Measurements from ENCODE around the gene CEACAM21.

Gene CEACAM21

DNA sequence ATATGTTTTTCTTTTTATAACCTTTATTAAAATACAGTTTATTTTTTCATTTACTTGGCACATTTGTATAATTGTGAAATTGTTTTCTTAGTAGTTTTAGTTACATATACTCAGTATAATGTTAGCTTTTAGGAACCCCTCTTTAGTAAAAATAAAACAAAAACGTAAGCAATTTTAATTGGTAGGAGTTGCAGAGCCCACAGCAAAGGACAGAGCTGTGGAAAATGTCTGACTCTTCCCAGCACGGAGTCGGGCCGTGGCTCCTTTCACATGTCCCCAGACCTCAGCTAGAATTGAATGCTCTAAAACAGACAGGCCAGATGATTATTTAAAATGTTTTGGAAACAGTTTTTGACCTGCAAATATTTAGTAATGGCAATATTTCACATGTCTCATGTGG lies 27.9 kb upstream of the CEACAM21 start:
- peaks cover 12% of the 10 kb centered on the region for H3K4me1 ChIP-seq (ENCODE audit: control insufficient read depth, insufficient read depth, low read length)
- H3K27me3 ChIP-seq (ENCODE audit: control insufficient read depth, insufficient read depth, low read length, poor library complexity, severe bottlenecking), result no peaks in the 10 kb centered on the region
- no peak overlapping the region for H3K4me3 ChIP-seq (ENCODE audit: insufficient read depth, low read depth, low read length)
- WGBS, 2 experiments, result 81 to 83% methylated on average over 4 of the region's 4 CpGs
- H3K36me3 ChIP-seq (ENCODE audit: control insufficient read depth, insufficient read depth, low read length), result no peaks in the 10 kb centered on the region
- H3K27ac ChIP-seq (ENCODE audit: insufficient read depth, low read depth, low read length, poor library complexity, severe bottlenecking), result no peak overlapping the region
- H3K9me3 ChIP-seq (ENCODE audit: control insufficient read depth, low read length), result no peaks in the 10 kb centered on the region

GRCh38 chr19:41548954-41549688 lies 26.8 kb upstream of the CEACAM21 start:
- H3K4me1 ChIP-seq (ENCODE audit: control insufficient read depth, insufficient read depth, low read length), result peaks cover 12% of the 10 kb centered on the region
- H3K9me3 ChIP-seq (ENCODE audit: control insufficient read depth, low read length), result peaks cover 4% of the 10 kb centered on the region
- WGBS, 2 experiments, result 10 to 18% methylated on average over 8 to 9 of the region's 9 CpGs
- peak overlapping the region; percentile 33 for H3K27ac ChIP-seq (ENCODE audit: insufficient read depth, low read depth, low read length, poor library complexity, severe bottlenecking)
- H3K27me3 ChIP-seq (ENCODE audit: control insufficient read depth, insufficient read depth, low read length, poor library complexity, severe bottlenecking), result no peaks in the 10 kb centered on the region
- H3K36me3 ChIP-seq (ENCODE audit: control insufficient read depth, insufficient read depth, low read length), result no peaks in the 10 kb centered on the region
- no peak overlapping the region for H3K4me3 ChIP-seq (ENCODE audit: insufficient read depth, low read depth, low read length)

DNA sequence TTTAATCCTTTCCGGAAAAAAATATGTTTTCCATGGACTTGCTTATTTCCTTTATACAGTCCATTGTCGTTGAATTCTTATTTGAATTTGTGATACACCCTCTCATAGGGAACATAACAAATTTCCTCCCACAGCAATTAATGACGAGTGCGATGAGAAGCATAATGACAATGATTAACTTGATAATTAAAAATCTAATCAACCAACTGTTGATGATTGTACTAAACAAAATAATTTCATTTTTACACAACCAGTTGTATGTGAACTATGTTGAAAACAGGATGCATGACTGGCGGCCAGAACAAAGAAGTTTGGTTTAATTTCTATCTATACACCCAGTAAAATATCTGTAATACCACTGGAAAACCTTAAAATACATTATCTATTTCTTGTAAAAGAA lies 26.1 kb upstream of the CEACAM21 start:
- Histone ChIP-seq H3K27me3 (ENCODE audit: control insufficient read depth, insufficient read depth, low read length, poor library complexity, severe bottlenecking) (no peaks in the 10 kb centered on the region), H3K4me3 (ENCODE audit: insufficient read depth, low read depth, low read length) (no peak overlapping the region)
- 96 to 100% methylated on average over 2 to 3 of the region's 5 CpGs for WGBS, 2 experiments

DNA sequence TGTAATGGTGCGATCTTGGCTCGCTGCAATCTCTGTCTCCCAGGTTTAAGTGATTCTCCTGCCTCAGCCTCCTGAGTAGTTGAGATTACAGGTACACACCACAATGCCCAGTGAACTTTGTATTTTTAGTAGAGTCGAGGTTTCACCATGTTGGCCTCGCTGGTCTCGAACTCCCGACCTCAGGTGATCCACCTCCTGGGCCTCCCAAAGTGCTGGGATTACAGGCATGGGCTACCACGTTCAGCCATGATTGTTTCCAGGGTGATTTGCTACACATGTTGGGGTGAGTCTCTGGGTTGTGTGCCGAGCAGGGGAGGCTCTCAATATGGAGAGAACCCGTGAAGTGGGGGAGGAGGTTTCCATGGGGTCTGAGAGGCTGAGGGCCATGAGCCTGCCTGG lies 24.8 kb upstream of the CEACAM21 start:
- Histone ChIP-seq H3K27me3 (ENCODE audit: control insufficient read depth, insufficient read depth, low read length, poor library complexity, severe bottlenecking) (no peaks in the 10 kb centered on the region), H3K4me3 (ENCODE audit: insufficient read depth, low read depth, low read length) (no peak overlapping the region), H3K36me3 (ENCODE audit: control insufficient read depth, insufficient read depth, low read length) (no peaks in the 10 kb centered on the region), H3K27ac (ENCODE audit: insufficient read depth, low read depth, low read length, poor library complexity, severe bottlenecking) (no peak overlapping the region), H3K4me1 (ENCODE audit: control insufficient read depth, insufficient read depth, low read length) (peaks cover 12% of the 10 kb centered on the region), H3K9me3 (ENCODE audit: control insufficient read depth, low read length) (peaks cover 5% of the 10 kb centered on the region)
- 87 to 92% methylated on average over 9 of the region's 9 CpGs for WGBS, 2 experiments

More for the DNA sequence above, 26.1 kb upstream of the CEACAM21 start:
- Histone ChIP-seq H3K36me3 (ENCODE audit: control insufficient read depth, insufficient read depth, low read length) (no peaks in the 10 kb centered on the region), H3K4me1 (ENCODE audit: control insufficient read depth, insufficient read depth, low read length) (peaks cover 12% of the 10 kb centered on the region), H3K9me3 (ENCODE audit: control insufficient read depth, low read length) (peaks cover 5% of the 10 kb centered on the region), H3K27ac (ENCODE audit: insufficient read depth, low read depth, low read length, poor library complexity, severe bottlenecking) (no peak overlapping the region)

GRCh38 chr19:41551711-41552110 lies 24.3 kb upstream of the CEACAM21 start:
- Histone ChIP-seq H3K27ac (ENCODE audit: insufficient read depth, low read depth, low read length, poor library complexity, severe bottlenecking) (no peak overlapping the region), H3K9me3 (ENCODE audit: control insufficient read depth, low read length) (peaks cover 5% of the 10 kb centered on the region), H3K4me3 (ENCODE audit: insufficient read depth, low read depth, low read length) (no peak overlapping the region), H3K27me3 (ENCODE audit: control insufficient read depth, insufficient read depth, low read length, poor library complexity, severe bottlenecking) (no peaks in the 10 kb centered on the region), H3K4me1 (ENCODE audit: control insufficient read depth, insufficient read depth, low read length) (peaks cover 12% of the 10 kb centered on the region), H3K36me3 (ENCODE audit: control insufficient read depth, insufficient read depth, low read length) (no peaks in the 10 kb centered on the region)
- 90% methylated on average over 6 of the region's 6 CpGs for WGBS, 2 experiments

GRCh38 chr19:41552558-41552957 lies 23.4 kb upstream of the CEACAM21 start:
- 93 to 94% methylated on average over 5 to 6 of the region's 6 CpGs for WGBS, 2 experiments

GRCh38 chr19:41553804-41554203 lies 22.2 kb upstream of the CEACAM21 start:
- 90 to 95% methylated on average over 4 of the region's 4 CpGs for WGBS, 2 experiments

More at GRCh38 chr19:41552558-41552957, 23.4 kb upstream of the CEACAM21 start:
- Histone ChIP-seq H3K4me1 (ENCODE audit: control insufficient read depth, insufficient read depth, low read length) (peaks cover 12% of the 10 kb centered on the region), H3K27ac (ENCODE audit: insufficient read depth, low read depth, low read length, poor library complexity, severe bottlenecking) (no peak overlapping the region), H3K27me3 (ENCODE audit: control insufficient read depth, insufficient read depth, low read length, poor library complexity, severe bottlenecking) (no peaks in the 10 kb centered on the region), H3K9me3 (ENCODE audit: control insufficient read depth, low read length) (peaks cover 5% of the 10 kb centered on the region), H3K4me3 (ENCODE audit: insufficient read depth, low read depth, low read length) (no peak overlapping the region), H3K36me3 (ENCODE audit: control insufficient read depth, insufficient read depth, low read length) (no peaks in the 10 kb centered on the region)

GRCh38 chr19:41554907-41555306 lies 21.1 kb upstream of the CEACAM21 start:
- no peak overlapping the region for H3K27ac ChIP-seq (ENCODE audit: insufficient read depth, low read depth, low read length, poor library complexity, severe bottlenecking)
- H3K27me3 ChIP-seq (ENCODE audit: control insufficient read depth, insufficient read depth, low read length, poor library complexity, severe bottlenecking), result no peaks in the 10 kb centered on the region
- no peaks in the 10 kb centered on the region for H3K4me1 ChIP-seq (ENCODE audit: control insufficient read depth, insufficient read depth, low read length)

More at GRCh38 chr19:41553804-41554203, 22.2 kb upstream of the CEACAM21 start:
- Histone ChIP-seq H3K4me1 (ENCODE audit: control insufficient read depth, insufficient read depth, low read length) (peaks cover 11% of the 10 kb centered on the region), H3K27me3 (ENCODE audit: control insufficient read depth, insufficient read depth, low read length, poor library complexity, severe bottlenecking) (no peaks in the 10 kb centered on the region), H3K4me3 (ENCODE audit: insufficient read depth, low read depth, low read length) (no peak overlapping the region), H3K9me3 (ENCODE audit: control insufficient read depth, low read length) (peaks cover 5% of the 10 kb centered on the region), H3K36me3 (ENCODE audit: control insufficient read depth, insufficient read depth, low read length) (no peaks in the 10 kb centered on the region), H3K27ac (ENCODE audit: insufficient read depth, low read depth, low read length, poor library complexity, severe bottlenecking) (no peak overlapping the region)

DNA sequence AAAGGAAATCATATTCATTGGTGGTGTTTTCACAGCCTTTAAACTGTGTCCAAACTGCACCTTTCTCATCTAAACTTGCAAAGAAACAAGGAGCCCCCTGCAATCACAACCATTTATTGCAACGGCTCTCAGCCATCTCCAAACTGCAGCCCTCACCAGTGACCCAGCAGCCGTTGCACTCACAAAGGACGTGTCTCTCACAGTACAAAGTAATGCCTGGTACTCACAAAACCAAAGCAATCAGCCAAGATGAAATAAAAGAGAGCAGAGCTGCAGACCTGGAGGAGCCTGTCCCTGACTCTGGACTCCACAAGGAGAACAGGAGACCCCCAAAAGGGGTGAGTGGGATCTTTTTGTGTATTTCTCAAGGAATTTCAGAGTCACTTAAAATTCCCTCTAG lies 20.2 kb upstream of the CEACAM21 start:
- Histone ChIP-seq H3K4me3 (ENCODE audit: insufficient read depth, low read depth, low read length) (no peak overlapping the region), H3K36me3 (ENCODE audit: control insufficient read depth, insufficient read depth, low read length) (no peaks in the 10 kb centered on the region), H3K4me1 (ENCODE audit: control insufficient read depth, insufficient read depth, low read length) (no peaks in the 10 kb centered on the region), H3K9me3 (ENCODE audit: control insufficient read depth, low read length) (peaks cover 5% of the 10 kb centered on the region), H3K27ac (ENCODE audit: insufficient read depth, low read depth, low read length, poor library complexity, severe bottlenecking) (no peak overlapping the region), H3K27me3 (ENCODE audit: control insufficient read depth, insufficient read depth, low read length, poor library complexity, severe bottlenecking) (no peaks in the 10 kb centered on the region)
- 64 to 66% methylated on average over 3 of the region's 3 CpGs for WGBS, 2 experiments

More at GRCh38 chr19:41554907-41555306, 21.1 kb upstream of the CEACAM21 start:
- Histone ChIP-seq H3K4me3 (ENCODE audit: insufficient read depth, low read depth, low read length) (no peak overlapping the region), H3K9me3 (ENCODE audit: control insufficient read depth, low read length) (peaks cover 5% of the 10 kb centered on the region), H3K36me3 (ENCODE audit: control insufficient read depth, insufficient read depth, low read length) (no peaks in the 10 kb centered on the region)

- Histone ChIP-seq H3K27me3 (ENCODE audit: control insufficient read depth, insufficient read depth, low read length, poor library complexity, severe bottlenecking) (peaks cover 55% of the 10 kb centered on the region), H3K4me3 (ENCODE audit: insufficient read depth, low read depth, low read length) (peak overlapping the region; percentile 18), H3K36me3 (ENCODE audit: control insufficient read depth, insufficient read depth, low read length) (no peaks in the 10 kb centered on the region), H3K4me1 (ENCODE audit: control insufficient read depth, insufficient read depth, low read length) (peaks cover 10% of the 10 kb centered on the region), H3K27ac (ENCODE audit: insufficient read depth, low read depth, low read length, poor library complexity, severe bottlenecking) (no peak overlapping the region), H3K9me3 (ENCODE audit: control insufficient read depth, low read length) (no peaks in the 10 kb centered on the region)
- 32 to 41% methylated on average over 17 to 18 of the region's 19 CpGs for WGBS, 2 experiments
Measured at GRCh38 chr19:41563854-41564514, 12.0 kb upstream of the CEACAM21 start.

Measured in ectodermal cell (in vitro differentiated cells).